ENCODE results near the gene ARL5A. TPM values are rescaled to one million over a fixed set of nuclear protein-coding genes. Genes with fewer than 3 reads are reported as not detected.

Gene ARL5A
- total and polyA plus RNA-seq, 2 of the 4 experiments (the other 2 are of a cell fraction): 22.3 to 45.5 TPM

DNA sequence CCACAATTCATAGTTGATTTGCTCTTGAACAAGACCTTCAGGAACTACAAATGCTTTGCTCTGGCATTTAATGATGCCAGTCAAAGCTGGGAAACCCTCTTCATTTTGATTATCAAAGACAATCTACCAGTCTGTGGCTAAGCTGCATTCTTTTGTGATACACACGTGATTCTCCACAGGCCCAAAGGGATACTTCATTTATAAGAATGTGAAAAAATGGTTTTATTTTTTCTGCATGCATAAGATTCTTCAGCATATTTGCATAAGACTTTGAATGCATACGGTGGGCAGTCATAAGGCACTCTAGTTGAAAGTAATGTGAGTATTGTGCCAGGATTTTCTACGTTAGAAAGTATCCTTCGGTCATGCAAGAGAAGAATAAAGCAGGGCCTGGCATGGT lies 33.0 kb upstream of the ARL5A start:
- DNase-seq: no peak
- Histone ChIP-seq H3K4me1 (ENCODE audit: control insufficient read depth, insufficient read depth, low read length) (no peaks in the 10 kb centered on the region), H3K18ac (ENCODE audit: low read depth, low read length) (no peak overlapping the region), H2AFZ (replicated peaks; ENCODE audit: low read length, poor library complexity) (no peak overlapping the region), H3K56ac (ENCODE audit: extremely low read depth, insufficient read depth, low read length) (no peak overlapping the region), H3K9me3 (ENCODE audit: control insufficient read depth, insufficient read depth, low read length) (no peaks in the 10 kb centered on the region), H3K23ac (ENCODE audit: low read depth, low read length) (no peak overlapping the region), H3K79me1 (ENCODE audit: low read depth in 1 of 2, low read length in 2 of 2) (no peaks in the 10 kb centered on the region), H3K27ac (ENCODE audit: insufficient read depth, low read length) (no peak overlapping the region), H3K27me3 (ENCODE audit: control insufficient read depth, insufficient read depth, low read length) (no peaks in the 10 kb centered on the region), H2BK120ac (ENCODE audit: low read depth, low read length) (no peak overlapping the region), H2AK9ac (replicated peaks; ENCODE audit: low read depth, low read length, poor library complexity) (no peak overlapping the region), H3K9ac (ENCODE audit: low read depth, low read length) (no peak overlapping the region), H3K36me3 (ENCODE audit: control insufficient read depth, insufficient read depth, low read length) (no peaks in the 10 kb centered on the region), H4K8ac (ENCODE audit: low read depth in 2 of 2, low read length in 2 of 2) (no peak overlapping the region), H2BK20ac (ENCODE audit: low read depth, low read length) (no peak overlapping the region), H3K4ac (ENCODE audit: low read depth, low read length) (no peak overlapping the region), H2BK5ac (ENCODE audit: low read depth, low read length, poor library complexity, severe bottlenecking) (no peak overlapping the region), H3K14ac (replicated peaks; ENCODE audit: low read depth, low read length) (no peak overlapping the region), H3K4me3 (ENCODE audit: insufficient read depth, low read depth, low read length) (no peak overlapping the region), H2AK5ac (ENCODE audit: low read depth, low read length) (no peak overlapping the region), H3K4me2 (ENCODE audit: low read depth, low read length) (no peak overlapping the region), H3K9me1 (ENCODE audit: insufficient read depth, low read length) (no peaks in the 10 kb centered on the region), H2BK15ac (ENCODE audit: low read depth, low read length) (no peak overlapping the region), H4K20me1 (ENCODE audit: insufficient read depth, low read length) (no peaks in the 10 kb centered on the region), H4K5ac (ENCODE audit: low read depth, low read length) (no peak overlapping the region), H4K91ac (ENCODE audit: insufficient read depth, low read depth, low read length) (no peak overlapping the region)
- BruUV-seq (replicated peaks): no TSS peak
- in situ Hi-C loops (cut with MboI; ENCODE audit: low sequenced_read_pairs) (no loop called here), dilution Hi-C loops (cut with HindIII; ENCODE audit: low sequenced_read_pairs, unreplicated experiment) (no loop called here), intact Hi-C loops (cut with micrococcal nuclease) (no loop called here)
- POLR2A ChIA-PET (ENCODE audit: unreplicated experiment): no interaction called here
- CTCF ChIA-PET: no interaction called here
- no CpG with 5 or more reads among the region's 4 CpGs for WGBS, 2 experiments (ENCODE audit: extremely low coverage in 2 of 2, insufficient read length in 1 of 2)
- TF ChIP-seq, protein P1, sequence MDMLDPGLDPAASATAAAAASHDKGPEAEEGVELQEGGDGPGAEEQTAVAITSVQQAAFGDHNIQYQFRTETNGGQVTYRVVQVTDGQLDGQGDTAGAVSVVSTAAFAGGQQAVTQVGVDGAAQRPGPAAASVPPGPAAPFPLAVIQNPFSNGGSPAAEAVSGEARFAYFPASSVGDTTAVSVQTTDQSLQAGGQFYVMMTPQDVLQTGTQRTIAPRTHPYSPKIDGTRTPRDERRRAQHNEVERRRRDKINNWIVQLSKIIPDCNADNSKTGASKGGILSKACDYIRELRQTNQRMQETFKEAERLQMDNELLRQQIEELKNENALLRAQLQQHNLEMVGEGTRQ (IDR thresholded peaks at IDR 0.05; ENCODE audit: low read depth, low read length): no peak
- TF ChIP-seq, protein P2, sequence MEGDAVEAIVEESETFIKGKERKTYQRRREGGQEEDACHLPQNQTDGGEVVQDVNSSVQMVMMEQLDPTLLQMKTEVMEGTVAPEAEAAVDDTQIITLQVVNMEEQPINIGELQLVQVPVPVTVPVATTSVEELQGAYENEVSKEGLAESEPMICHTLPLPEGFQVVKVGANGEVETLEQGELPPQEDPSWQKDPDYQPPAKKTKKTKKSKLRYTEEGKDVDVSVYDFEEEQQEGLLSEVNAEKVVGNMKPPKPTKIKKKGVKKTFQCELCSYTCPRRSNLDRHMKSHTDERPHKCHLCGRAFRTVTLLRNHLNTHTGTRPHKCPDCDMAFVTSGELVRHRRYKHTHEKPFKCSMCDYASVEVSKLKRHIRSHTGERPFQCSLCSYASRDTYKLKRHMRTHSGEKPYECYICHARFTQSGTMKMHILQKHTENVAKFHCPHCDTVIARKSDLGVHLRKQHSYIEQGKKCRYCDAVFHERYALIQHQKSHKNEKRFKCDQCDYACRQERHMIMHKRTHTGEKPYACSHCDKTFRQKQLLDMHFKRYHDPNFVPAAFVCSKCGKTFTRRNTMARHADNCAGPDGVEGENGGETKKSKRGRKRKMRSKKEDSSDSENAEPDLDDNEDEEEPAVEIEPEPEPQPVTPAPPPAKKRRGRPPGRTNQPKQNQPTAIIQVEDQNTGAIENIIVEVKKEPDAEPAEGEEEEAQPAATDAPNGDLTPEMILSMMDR (conservative IDR thresholded peaks at IDR 0.05; ENCODE audit: low read depth, low read length): no peak
- TF ChIP-seq CEBPB (IDR thresholded peaks at IDR 0.05; ENCODE audit: low read depth, low read length): no peak
- TF ChIP-seq NFE2L2 (IDR thresholded peaks at IDR 0.05; ENCODE audit: low read depth, low read length): no peak
- no peak for TF ChIP-seq MAZ (IDR thresholded peaks at IDR 0.05; ENCODE audit: borderline replicate concordance, low read depth, low read length)
- TF ChIP-seq SMC3 (IDR thresholded peaks at IDR 0.05; ENCODE audit: low read depth, low read length): no peak
- no peak for TF ChIP-seq MXI1 (IDR thresholded peaks at IDR 0.05; ENCODE audit: borderline replicate concordance, low read depth, low read length)
- no peak for TF ChIP-seq CHD1 (IDR thresholded peaks at IDR 0.05; ENCODE audit: low read depth, low read length)
- no peak for TF ChIP-seq RCOR1 (IDR thresholded peaks at IDR 0.05; ENCODE audit: insufficient replicate concordance, low read length)
- TF ChIP-seq FOS (IDR thresholded peaks at IDR 0.05; ENCODE audit: low read depth, low read length): no peak
- TF ChIP-seq ELK1 (IDR thresholded peaks at IDR 0.05; ENCODE audit: borderline replicate concordance, low read depth, low read length): no peak
- TF ChIP-seq POLR2A (IDR thresholded peaks at IDR 0.05; ENCODE audit: low read depth, low read length): no peak
- TF ChIP-seq MAFK (IDR thresholded peaks at IDR 0.05; ENCODE audit: low read depth, low read length): no peak
- no peak for ATAC-seq (ENCODE audit: low read depth)

All from IMR-90 (cell line).